Fibroblast of villous mesenchyme (primary cell): ENCODE measurements around the gene FBXL17. TPM values are rescaled to one million over a fixed set of nuclear protein-coding genes. Genes with fewer than 3 reads are reported as not detected.
"Not testable (repeated sequence)": the region's sequence is repeated elsewhere in the genome, so short reads cannot be mapped to it uniquely, and the experiment has no call there.

Experiments used
- DNase-seq: peaks from one replicate; pipeline ENCODE4 v3.0.0-alpha.2; 2010; ENCODE audit warnings: low read depth
- H3K4me3 ChIP-seq: 2 replicates; pipeline ENCODE4 v1.5.1; 2011; ENCODE audit warnings: low read depth, mild to moderate bottlenecking, low read length
- CTCF ChIP-seq: IDR thresholded peaks from 2 replicates; pipeline ENCODE4 v1.5.1; 2012; ENCODE audit warnings: low read depth, mild to moderate bottlenecking, low read length; ENCODE audit not compliant: insufficient read depth
- total RNA-seq: library from RNA; depleted of rRNA; stranded (reverse); fragments of >200 nt; gene quantifications from 2 replicates; pipeline ENCODE4 v1.2.3, GENCODE V29; 2012

FBXL17 gene
- total RNA-seq, 1 donor: 20.3 TPM

- no peak for DNase-seq
- no peak overlapping the region for H3K4me3 ChIP-seq
- TF ChIP-seq CTCF: no peak
Measured at GRCh38 chr5:108295578-108296368, 86.1 kb downstream of the FBXL17 start.

GRCh38 chr5:108280960-108281569 is 100.8 kb downstream of the FBXL17 start:
- no peak overlapping the region for H3K4me3 ChIP-seq
- DNase-seq: no peak
- no peak for TF ChIP-seq CTCF

DNA sequence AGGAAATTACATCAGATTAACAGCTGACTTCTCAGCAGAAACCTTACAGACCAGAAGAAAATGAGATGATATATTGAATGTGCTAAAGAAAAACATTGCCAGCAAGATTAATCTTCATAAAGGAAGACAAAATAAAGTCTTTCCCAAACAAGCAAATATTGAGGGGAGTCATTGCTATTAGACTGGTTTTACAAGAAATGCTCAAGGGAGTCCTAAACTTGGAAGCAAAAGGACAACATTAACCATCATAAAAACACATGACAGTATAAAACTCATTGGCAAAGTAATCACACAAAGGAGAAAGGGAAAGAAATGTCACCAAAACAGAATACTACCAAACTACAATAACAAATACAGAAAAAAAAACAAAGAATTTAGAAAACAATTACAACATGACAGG is 101.7 kb downstream of the FBXL17 start:
- no peak for TF ChIP-seq CTCF
- DNase-seq: no peak
- H3K4me3 ChIP-seq: no peak overlapping the region

DNA sequence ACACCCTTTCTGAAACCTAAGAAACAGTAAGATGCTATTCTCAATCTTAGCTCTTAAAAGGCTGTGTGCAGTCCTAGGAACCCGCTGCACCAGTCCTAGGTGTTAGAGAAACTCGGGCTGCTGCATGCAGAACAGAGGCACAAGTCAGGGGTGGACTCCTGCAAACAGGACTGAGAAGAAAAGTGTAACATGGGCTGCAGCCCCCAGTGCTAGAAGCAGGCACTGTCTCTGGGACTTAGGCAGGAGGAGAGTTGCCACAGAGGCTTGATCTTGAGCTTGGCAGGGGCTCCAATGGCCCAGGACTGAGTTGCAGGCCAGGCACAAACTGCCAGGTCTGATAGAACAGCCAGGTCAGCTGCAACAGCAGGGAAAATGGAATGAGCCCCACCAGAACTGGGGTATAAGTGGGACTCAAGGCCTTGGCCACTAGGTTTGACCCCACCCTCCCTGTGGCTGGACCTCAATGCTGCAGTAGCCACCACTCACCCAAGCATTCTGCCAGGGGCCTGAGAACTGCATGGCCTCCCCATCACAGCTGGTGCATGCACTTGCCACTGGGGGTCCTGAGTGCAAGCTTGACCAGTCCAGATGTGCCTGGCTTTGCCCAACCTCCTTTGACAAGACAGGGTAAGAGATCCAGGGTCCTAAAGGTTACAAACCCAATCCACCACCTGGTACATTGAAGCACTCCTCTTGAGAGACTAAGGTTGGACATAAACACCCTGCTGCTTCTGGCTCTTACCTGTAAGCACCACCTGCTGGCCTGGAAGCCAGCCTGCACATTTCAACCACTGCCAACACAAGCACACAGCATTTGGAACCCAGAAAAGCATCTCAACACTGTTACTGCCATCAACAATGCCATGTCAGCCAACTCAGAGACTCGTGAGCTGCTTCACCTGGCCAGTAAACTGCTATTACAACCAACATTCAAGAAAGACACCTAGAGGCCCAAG is 103.3 kb downstream of the FBXL17 start:
- no peak for DNase-seq
- TF ChIP-seq CTCF: no peak
- no peak overlapping the region for H3K4me3 ChIP-seq

- no peak for DNase-seq
- no peak for TF ChIP-seq CTCF
- H3K4me3 ChIP-seq: no peak overlapping the region
Measured at GRCh38 chr5:108276187-108277050, 105.5 kb downstream of the FBXL17 start.

DNA sequence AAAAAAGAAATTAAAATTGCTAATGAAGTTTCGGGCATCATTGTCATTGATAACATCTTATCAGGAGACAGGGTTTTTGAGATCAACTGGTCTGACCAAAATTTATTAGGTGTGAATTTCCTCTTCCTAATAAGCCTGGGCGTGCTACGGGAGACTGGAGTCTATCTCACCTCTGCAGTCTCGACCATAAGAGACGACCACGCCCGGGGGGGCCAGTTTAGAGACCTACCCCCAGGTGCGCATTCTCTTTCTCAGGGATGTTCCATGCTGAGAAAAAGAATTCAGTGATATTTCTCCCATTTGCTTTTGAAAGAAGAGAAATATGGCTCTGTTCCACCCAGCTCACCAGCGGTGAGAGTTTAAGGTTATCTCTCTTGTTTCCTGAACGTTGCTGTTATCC is 107.8 kb downstream of the FBXL17 start:
- DNase-seq, H3K4me3 ChIP-seq: not testable (repeated sequence)
